ENCODE measurements around the gene ANKMY1. TPM values are rescaled to one million over a fixed set of nuclear protein-coding genes. Genes with fewer than 3 reads are reported as not detected.

ANKMY1 gene
- total RNA-seq, 1 donor from 2014 or later, result 11.4 TPM

GRCh38 chr2:240523451-240524281 is 34.1 kb downstream of the ANKMY1 start:
- DNase-seq (ENCODE audit: low spot score), result peak; percentile 83

DNA sequence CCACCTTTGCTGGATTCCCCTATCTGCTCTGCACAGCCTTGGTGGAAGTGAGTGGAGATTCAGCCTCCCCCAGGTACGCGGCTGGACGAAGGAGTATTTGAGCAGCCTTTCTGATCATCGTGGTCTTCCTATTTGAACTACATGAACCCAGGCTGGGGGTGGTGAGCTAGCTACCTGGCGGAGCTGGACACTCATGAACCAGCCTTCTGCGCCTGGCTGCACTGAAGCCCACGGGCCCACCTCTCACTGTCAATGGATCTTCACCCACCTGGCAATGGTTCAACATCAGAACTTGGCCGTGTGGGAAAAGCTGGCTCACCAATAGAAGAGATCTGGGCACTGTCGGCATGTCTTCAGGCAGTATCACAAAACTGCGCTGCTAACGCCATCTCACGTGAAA is 35.4 kb downstream of the ANKMY1 start:
- DNase-seq (ENCODE audit: low spot score), result peak; percentile 57

DNA sequence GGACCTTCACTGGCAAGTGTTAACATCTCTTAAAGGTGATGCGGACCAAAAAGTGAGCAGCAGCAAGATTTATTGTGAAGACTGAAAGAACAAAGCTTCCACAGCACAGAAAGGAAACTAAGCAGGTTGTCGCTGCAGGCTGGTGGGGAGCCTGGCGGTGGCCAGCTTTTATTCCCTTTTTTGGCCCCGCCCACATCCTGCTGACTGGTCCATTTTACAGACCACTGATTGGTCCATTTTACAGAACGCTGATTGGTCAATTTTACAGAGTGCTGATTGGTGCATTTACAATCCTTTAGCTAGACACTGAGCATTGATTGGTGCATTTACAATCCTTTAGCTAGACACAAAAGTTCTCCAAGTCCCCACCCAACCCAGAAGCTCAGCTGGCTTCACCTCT is 35.9 kb downstream of the ANKMY1 start:
- peak; percentile 12 for DNase-seq (ENCODE audit: low spot score)

- DNase-seq (ENCODE audit: low spot score), result peak; percentile 33
Observed at GRCh38 chr2:240520974-240521350, 36.8 kb downstream of the ANKMY1 start.

DNA sequence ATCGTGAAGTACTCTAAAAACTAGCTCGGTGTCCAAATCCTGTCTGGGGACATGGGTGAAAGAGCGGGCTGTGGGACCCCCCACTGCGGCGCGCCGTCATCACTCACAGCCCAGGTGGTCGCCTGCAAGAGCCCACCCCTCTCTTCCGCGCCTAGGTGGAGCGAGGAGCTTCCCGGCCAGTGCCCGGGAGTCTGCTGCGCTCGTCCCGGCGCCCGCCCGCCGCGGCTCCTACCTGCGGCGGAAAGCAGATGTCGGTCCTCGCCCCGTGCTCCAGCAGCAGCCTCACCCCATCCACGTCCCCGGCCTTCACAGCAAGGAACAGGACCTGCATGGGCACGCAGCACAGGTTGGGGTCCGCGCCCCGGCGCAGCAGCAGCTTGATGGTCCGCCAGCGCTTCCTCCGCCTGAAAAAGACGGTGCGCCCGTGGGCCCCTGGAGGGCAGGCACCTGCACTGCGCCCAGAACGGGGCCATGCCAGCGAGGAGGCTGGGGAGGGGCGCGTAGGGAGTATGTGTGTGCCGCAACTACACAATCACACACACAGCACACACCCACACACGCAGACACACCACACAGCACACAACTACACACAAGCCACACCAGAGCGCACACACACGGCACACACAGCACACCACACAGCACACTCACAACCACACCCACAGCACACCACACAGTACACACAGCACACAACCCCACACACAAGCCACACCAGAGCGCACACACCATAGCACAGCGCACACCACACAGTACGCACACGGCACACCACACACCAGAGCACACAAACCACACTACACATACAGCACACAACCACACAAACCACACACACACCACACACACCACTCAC is 37.4 kb downstream of the ANKMY1 start:
- peak; percentile 71 for DNase-seq (ENCODE audit: low spot score)

- DNase-seq (ENCODE audit: low spot score), result no peak
Observed at GRCh38 chr2:240519396-240520129, 38.2 kb downstream of the ANKMY1 start.

DNA sequence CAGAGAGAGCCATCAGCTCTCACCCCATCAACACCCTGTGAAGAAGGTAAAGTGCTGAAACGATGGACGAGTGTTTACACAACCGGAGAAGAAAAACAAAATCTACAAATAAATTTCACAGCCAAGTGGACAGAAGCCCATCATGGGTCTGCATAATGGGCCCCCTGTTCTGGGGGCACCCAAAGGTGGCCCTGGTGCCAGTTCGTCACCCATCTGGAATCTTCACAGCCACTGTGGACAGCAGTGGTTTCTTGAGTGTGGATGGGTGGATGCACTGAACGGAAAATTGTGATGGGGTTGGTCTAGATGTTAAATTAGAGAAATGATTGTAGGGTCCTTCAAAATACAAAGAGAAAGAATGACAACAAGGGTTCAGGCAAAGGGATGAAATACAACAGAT is 38.8 kb downstream of the ANKMY1 start:
- peak; percentile 47 for DNase-seq (ENCODE audit: low spot score)

- peak; percentile 41 for DNase-seq (ENCODE audit: low spot score)
Observed at GRCh38 chr2:240517342-240517741, 40.4 kb downstream of the ANKMY1 start.

DNA sequence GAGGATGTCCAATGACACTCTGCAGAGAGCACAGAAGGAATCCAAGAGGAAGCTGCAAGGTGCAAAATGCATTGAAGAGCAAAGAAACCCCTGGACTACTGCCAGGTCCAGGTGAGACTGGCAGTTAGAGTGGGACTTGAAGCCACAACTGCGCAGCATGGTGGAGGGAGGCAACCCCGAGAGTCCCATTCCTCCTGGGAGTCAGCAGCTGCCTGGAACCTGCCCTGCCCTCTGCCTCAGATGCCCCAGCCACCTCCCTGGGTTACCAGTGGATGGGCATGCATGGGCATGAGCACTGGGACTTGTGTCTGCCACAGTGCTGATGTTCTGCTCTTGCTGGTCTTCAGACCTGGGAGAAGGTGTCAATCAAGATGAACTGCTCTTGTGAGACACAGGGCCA is 43.2 kb downstream of the ANKMY1 start:
- DNase-seq (ENCODE audit: low spot score), result peak; percentile 73

DNA sequence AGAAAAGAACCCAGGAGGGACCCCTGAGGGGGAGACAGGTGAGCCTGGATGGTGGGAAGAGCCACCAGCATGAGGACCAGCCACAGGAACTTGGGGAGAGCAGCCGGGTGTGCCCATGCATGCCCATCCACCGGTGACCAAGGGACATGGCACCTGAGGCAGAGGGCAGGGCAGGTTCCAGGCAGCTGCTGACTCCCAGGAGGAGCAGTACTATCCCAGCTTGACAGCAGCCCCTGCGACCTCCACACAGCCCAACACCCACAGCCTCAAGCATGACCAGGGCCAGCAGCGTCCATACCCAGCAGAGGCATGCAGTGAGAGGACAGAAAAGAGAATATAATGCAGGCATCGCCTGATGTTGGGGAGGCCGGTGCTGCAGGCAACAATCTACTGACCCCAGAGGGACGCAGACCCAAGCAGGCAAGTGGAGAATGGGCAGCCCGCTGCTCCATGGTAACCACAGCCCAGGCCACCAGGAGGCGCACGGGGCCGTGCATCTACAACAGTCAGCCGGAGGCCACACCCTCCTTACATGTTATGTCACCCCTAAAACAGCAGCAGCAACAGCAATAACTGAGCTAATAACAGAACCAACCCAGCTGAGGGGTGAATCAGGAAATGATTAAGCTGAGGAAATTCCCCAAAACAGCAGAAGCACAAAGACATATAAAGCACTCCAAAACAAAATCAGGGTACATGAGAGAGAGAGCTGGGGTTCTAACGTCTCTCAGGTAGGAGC is 44.1 kb downstream of the ANKMY1 start:
- DNase-seq (ENCODE audit: low spot score), result peak; percentile 93

- DNase-seq (ENCODE audit: low spot score), result peak; percentile 73
Observed at GRCh38 chr2:240512666-240513535, 44.9 kb downstream of the ANKMY1 start.

DNA sequence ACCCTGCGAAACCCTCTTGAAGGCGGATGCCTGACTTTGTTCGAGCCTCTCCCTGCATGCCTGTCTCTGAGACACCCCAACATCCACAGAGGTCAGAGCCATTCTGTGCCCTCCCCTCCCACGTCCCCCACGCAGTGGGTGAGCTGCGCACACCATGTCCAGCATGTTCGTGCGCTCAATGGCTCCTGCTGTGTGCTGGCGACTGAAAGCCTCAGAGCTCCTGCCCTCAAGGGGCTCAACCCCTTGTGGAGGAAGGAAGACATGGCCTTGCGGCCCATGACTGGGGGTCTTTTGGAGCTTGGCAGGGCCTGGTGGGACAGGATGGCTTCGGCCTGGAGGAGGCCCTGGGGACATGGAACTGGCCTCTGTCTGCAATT is 45.7 kb downstream of the ANKMY1 start:
- DNase-seq (ENCODE audit: low spot score), result peak; percentile 78

DNA sequence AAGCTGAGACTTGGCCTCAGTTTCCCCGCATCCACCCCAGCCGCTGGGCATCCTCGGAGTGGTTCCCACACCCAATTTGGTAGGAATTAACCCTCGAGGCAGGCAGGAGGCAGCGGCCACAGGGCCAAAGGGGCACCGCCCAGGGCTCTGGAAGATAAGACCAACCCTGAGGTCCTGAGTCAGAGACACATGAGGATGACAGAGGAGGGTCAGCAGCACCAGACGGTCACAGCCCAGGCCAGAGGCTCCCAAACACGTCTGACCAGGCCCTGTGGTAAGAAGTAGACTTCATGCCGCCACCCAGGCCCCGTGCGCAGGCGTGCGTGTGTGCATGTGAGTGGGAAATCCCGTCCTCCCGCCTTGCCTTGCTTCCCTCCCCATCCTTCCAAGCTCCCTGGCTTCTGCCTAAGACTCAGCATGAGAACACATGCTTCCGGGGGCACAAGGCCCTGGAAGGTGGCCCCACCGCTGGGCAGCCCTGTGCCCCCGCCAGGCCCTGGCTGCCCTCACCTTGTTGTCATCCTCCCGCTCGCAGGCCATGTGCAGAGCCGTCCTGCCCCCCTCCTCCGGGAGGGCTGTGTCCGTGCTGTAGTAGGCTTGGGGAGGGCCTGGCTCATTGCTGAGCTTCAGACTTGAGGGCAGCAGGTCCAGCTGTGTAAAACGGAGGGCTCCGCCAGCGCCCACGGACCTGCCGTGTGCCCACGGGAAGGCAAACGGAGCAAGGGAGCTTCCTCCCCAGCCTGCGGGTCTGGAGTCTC is 46.3 kb downstream of the ANKMY1 start:
- peak; percentile 77 for DNase-seq (ENCODE audit: low spot score)

- DNase-seq (ENCODE audit: low spot score), result peak; percentile 59
Observed at GRCh38 chr2:240510513-240511210, 47.1 kb downstream of the ANKMY1 start.

DNA sequence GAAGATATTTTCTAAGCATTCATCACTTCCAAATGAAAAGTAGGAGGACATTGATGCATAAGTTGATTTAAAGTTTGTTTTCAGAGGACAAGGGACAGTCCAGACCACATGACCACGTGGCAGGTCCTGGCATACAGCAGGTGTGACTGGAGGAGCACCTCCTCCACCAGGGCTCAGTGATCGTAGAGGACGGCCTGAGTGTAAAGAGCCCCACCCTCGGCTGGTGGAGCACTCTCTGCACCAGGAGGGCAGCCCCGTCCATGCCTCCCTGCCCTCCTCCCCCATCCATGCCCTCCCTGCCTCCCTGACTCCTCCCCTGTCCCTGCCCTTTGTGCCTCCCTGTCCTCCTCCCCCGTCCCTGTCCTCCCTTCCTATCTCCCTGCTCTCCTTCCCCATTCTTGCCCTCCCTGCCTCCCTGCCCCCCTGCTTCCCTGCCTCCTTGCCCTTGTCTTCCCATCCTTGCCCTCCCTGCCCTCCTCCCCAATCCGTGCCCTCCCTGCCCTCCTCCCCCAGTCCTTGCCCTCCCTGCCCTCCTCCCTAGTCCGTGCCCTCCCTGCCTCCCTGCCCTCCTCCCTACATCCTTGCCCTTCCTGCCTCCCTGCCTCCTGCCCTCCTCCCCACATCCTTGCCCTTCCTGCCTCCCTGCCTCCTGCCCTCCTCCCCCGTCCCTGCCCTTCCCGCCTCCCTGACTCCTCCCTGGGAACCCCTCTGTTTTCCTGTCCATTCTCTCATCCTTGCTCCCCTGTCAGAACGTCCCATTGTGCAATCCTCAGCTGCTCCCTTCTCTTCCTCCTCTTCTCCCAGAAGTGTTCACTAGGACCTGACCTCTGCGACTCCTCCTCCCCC is 47.9 kb downstream of the ANKMY1 start:
- DNase-seq (ENCODE audit: low spot score), result peak; percentile 37

GRCh38 chr2:240508832-240509545 is 48.8 kb downstream of the ANKMY1 start:
- DNase-seq (ENCODE audit: low spot score), result peak; percentile 43

DNA sequence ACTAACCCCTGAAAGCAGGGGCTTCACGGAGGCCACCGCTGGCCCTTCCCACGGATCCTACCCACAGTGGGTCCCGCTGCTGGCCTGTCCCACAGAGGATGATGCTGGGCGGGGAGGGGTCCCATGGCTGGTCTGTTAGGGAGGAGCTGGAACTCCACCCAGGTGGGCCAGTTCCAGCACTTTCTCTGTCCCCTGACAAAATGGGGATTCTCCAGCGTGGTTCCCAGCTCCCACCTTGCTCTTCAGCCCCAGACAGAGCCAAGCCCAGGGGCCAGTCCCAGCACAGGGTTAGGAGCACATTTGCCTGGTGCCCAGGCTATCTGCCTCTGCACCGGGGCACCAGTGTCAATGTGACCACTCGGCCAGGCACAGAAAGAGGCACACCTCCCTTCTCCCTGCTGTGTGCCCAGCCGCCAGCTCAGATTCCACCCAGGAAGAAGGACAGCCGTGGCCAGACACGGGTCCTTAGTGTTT is 50.0 kb downstream of the ANKMY1 start:
- peak; percentile 80 for DNase-seq (ENCODE audit: low spot score)

Measured in mesenteric fat pad (tissue), 1 donor.